NCI-H748 treated with DMSO at 0.1 percent for 48 hours (cell line): ENCODE results near the gene MDFIC.

Experiments used
- DNase-seq: peaks from one replicate; lab custom pipeline; 2025; lab: John Stamatoyannopoulos, UW

The MDFIC gene

GRCh38 chr7:114928060-114928459, 6.2 kb downstream of the MDFIC start:
- DNase-seq = no peak

- DNase-seq = no peak
Measured at GRCh38 chr7:114929570-114929969, 7.7 kb downstream of the MDFIC start.

DNA sequence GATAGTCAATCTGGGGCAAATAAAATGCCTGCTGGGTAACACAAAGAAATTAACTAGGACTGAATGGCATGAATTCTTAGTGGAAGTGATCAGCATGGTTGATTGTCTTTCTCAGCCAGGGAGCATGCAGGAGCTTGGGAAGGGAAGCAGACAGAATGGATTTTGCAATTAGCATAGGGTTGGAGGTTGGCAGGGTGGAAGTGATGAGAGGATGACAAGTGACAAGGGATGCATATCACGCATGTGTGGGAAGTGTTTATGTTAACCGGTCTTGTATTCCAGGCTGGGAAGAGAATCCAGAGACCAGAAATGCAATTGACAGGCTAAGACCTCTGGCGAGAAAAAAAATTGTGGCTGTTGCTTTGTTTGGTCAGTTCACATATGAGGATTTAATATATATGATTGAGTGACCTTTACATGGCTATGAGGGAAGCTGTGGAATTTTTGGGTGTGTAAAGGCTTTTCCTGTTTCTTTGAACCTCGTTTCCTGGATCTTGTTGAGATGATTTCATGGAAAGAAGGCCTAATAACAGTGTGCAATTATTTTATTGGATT, 8.3 kb downstream of the MDFIC start:
- DNase-seq = no peak

- DNase-seq = no peak
Measured at GRCh38 chr7:114930829-114931655, 9.1 kb downstream of the MDFIC start.

GRCh38 chr7:114931656-114932011, 9.7 kb downstream of the MDFIC start:
- no peak for DNase-seq

DNA sequence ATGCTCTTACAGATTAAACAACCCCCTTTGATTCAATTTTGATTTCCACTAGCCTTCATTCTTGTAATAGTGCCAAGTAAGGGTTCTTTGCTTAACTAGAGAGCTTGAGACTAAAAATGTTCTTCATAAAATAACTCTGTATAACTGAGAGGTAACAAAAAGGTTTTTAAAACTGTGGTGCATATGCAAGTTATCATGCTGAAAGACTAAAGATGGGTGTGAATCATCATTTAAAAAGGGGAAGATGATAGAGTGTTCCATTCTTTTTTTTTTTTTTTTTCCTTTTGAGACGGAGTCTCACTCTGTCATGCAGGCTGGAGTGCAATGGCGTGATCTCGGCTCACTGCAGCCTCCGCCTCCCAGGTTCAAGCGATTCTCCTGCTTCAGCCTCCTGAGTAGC, 11.1 kb downstream of the MDFIC start:
- no peak for DNase-seq

DNA sequence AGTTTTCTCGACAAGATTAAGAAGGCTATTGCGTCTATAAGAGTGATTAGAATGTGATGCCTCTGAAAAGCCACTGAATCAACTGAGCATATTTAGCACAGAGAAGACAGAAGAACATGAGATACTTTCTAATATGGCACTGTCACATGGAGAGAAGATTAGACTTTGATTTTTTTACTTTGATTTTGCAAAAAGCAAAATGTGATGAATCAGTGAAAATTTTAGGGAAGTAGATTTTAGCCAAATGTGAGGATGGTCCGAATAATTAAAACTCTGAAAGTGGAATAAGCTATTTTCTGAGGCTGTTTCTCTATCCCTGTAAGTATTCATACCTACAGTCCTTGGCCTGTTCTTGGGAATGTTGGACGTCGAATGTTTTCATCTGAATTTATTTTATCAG, 11.8 kb downstream of the MDFIC start:
- DNase-seq = no peak

- DNase-seq = no peak
Measured at GRCh38 chr7:114934086-114934485, 12.2 kb downstream of the MDFIC start.

DNA sequence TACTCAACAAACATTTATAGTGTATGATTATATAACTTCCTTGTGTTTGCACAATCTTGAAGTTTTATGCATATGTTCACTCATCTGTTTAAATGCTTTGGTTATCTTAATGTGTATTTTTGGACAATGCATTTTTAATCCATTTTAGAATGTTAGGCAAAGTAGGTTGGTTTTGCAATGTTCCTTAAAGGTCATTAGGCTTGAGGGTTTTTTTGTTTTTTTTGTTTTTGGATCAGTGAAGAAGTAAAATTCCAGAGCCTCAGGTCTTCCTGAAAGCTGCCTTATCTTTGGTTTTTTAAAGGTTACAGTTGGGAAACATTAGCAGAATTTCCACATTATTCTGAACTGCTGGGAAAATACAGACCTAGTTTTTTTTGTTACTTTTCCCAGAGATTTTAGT, 12.8 kb downstream of the MDFIC start:
- DNase-seq = no peak

DNA sequence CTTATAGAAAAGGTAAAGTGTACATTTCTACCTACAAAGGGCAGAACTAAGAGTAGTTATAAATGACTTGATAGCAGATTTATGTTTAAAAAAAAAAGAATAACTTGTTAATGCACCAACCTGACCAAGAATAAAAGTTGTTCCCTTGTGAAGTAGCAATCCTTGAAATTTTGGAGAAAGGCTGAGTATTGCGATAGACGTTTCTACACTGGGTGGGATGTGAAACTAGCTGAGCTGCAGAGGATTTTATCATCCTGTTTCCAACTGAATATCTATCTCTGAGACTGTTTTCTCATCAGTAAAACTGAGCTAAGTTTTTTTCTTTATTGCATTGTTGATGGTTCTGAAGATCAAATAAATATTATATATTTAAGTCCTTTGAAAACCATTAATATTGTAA, 14.6 kb downstream of the MDFIC start:
- no peak for DNase-seq

DNA sequence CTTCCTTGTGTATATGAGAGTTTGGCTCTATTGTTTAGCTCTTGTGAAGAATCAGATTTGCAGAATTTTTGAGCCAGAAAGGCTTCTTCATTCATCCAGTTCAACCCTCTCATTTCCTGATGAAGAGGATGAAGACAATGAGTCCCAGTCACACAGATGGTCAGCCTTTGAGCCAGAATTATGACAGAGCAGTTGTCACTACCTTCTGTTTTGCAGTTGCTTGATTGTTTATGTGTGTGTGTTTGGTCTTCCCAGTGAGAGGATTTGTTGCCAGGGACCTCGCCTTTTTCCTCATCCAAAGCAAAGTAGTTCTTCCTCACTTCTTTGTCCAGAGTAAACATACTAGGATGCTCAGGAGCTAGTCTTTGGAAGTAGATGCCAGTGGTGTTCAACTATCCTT, 15.6 kb downstream of the MDFIC start:
- DNase-seq = no peak

- no peak for DNase-seq
Measured at GRCh38 chr7:114938785-114939184, 16.9 kb downstream of the MDFIC start.

DNA sequence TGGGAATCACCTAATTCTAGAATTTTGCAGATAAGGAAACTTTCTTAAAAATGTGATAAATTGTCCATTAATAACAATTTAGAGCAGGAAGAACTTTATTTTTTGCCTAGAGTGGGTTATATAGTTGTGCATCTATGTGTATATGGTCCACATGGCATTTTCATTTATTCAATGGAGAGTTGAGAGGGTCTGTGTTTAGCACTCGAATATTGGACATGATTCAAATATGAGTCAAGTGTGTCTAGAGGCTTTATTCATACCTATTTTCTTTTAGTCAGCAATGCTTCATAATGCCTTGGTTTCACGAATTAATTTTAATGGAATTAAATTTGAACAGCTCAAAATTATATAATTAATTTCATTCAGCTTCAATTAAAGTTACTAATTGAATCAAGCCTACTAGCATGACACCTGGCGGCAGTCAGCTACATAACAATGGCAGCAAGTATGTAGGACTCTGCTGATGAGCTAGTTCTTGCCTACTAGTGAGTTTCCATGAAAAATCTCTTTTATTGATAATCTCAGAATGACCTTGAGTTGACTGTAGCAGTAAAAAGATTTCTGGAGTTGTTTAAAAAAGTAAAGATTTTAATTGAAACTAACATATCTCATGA, 17.7 kb downstream of the MDFIC start:
- no peak for DNase-seq

GRCh38 chr7:114940220-114940619, 18.3 kb downstream of the MDFIC start:
- DNase-seq = no peak

- DNase-seq = no peak
Measured at GRCh38 chr7:114941692-114942091, 19.8 kb downstream of the MDFIC start.

- no peak for DNase-seq
Measured at GRCh38 chr7:114942446-114943175, 20.7 kb downstream of the MDFIC start.

DNA sequence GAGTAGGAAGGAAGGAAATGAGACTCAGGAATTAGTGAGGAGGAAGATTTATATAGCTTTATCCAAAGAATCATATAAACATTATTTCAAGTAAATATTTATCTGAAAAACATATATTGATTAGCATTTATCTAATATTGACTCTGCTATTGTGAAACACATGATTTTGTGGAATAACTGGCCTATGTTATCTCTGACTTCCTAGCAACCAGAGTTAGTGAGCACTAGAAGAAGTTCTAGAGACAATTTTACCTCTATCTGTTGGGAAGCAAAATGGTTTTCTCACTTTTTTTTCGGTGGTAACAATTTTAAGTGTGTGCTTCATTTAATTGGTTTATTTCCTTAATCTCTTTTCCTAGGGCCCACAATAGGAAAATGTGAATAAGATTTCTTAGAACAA, 21.6 kb downstream of the MDFIC start:
- DNase-seq = no peak

- DNase-seq = no peak
Measured at GRCh38 chr7:114943953-114944744, 22.3 kb downstream of the MDFIC start.

- DNase-seq = no peak
Measured at GRCh38 chr7:114944745-114945625, 23.1 kb downstream of the MDFIC start.

- no peak for DNase-seq
Measured at GRCh38 chr7:114949231-114949630, 27.3 kb downstream of the MDFIC start.

GRCh38 chr7:114952296-114952695, 30.4 kb downstream of the MDFIC start:
- no peak for DNase-seq
